IPS-20b (cell line): ENCODE measurements around the gene RITA1.

Experiments used
- H3K27ac ChIP-seq: one replicate; pipeline ENCODE4 v1.5.1; 2013; ENCODE audit warnings: low read length
- H3K27me3 ChIP-seq: 2 replicates; pipeline ENCODE4 v1.6.1; 2013; ENCODE audit warnings: mild to moderate bottlenecking, low read length, inconsistent platforms; ENCODE audit not compliant: insufficient read depth
- H3K36me3 ChIP-seq: 2 replicates; pipeline ENCODE4 v1.6.1; 2013; ENCODE audit warnings: low read depth, mild to moderate bottlenecking, inconsistent platforms, low read length, moderate library complexity; ENCODE audit not compliant: insufficient read depth
- H3K4me1 ChIP-seq: 2 replicates; pipeline ENCODE4 v1.6.1; 2013; ENCODE audit warnings: mild to moderate bottlenecking, control low read depth, inconsistent platforms, low read length, moderate library complexity; ENCODE audit not compliant: insufficient read depth
- H3K4me3 ChIP-seq: 2 replicates; pipeline ENCODE4 v1.5.1; 2013; ENCODE audit warnings: mild to moderate bottlenecking, low read length, inconsistent platforms
- H3K9ac ChIP-seq: 2 replicates; pipeline ENCODE4 v1.6.1; 2013; ENCODE audit warnings: low read depth, mild to moderate bottlenecking, inconsistent platforms, low read length, moderate library complexity
- H3K9me3 ChIP-seq: 2 replicates; pipeline ENCODE4 v1.6.1; 2013; ENCODE audit warnings: mild to moderate bottlenecking, low read depth, low read length, inconsistent platforms; ENCODE audit not compliant: insufficient read depth

RITA1 gene

DNA sequence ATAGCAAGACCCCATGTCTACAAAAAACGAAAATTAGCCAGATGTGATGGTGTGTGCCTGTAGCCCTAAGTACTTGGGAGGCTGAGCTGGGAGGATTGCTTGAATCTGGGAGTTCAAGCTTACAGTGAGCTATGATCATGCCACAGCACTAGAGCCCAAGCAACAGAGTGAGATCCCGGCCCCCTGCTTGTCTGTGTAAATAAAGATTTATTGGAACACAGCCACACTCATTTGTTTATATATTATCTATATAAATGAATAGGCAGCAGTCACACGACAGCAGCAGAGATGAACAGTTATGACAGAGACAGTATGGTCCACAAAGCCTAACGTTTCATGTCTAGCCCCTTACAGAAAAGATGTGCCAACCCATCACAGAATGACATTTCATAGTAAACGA is 15.1 kb upstream of the RITA1 start:
- H3K9ac ChIP-seq: no peak overlapping the region
- H3K4me3 ChIP-seq: no peak overlapping the region
- no peaks in the 10 kb centered on the region for H3K9me3 ChIP-seq
- no peaks in the 10 kb centered on the region for H3K27me3 ChIP-seq
- H3K4me1 ChIP-seq: no peaks in the 10 kb centered on the region
- H3K36me3 ChIP-seq: peaks cover 93% of the 10 kb centered on the region
- H3K27ac ChIP-seq: no peak overlapping the region

DNA sequence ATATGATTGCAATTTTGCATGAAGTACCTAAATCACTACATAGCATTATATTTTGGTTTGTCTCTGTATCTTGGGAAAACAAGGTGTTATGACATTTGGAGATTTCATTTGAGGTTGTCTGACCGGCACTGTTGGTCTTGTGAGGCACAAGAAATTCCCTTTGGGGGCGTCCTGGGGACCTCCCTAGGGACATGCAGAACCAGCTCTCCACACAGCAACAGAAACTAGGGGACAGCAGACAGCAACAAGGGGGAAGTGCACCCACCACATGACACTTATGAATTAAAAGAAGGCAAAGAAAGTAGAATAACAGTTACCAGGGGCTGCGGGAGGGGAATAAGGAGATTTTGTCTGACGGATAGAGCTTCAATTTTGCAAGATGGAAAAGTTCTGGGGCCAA is 14.6 kb upstream of the RITA1 start:
- no peak overlapping the region for H3K27ac ChIP-seq

GRCh38 chr12:113171543-113171942 is 14.0 kb upstream of the RITA1 start:
- peaks cover 89% of the 10 kb centered on the region for H3K36me3 ChIP-seq
- H3K4me1 ChIP-seq: no peaks in the 10 kb centered on the region
- no peak overlapping the region for H3K27ac ChIP-seq
- H3K4me3 ChIP-seq: no peak overlapping the region
- no peaks in the 10 kb centered on the region for H3K9me3 ChIP-seq
- no peaks in the 10 kb centered on the region for H3K27me3 ChIP-seq
- H3K9ac ChIP-seq: no peak overlapping the region

More for the DNA sequence above, 14.6 kb upstream of the RITA1 start:
- Histone ChIP-seq H3K4me1 (no peaks in the 10 kb centered on the region), H3K9ac (no peak overlapping the region), H3K9me3 (no peaks in the 10 kb centered on the region), H3K27me3 (no peaks in the 10 kb centered on the region), H3K4me3 (no peak overlapping the region), H3K36me3 (peaks cover 89% of the 10 kb centered on the region)

GRCh38 chr12:113172185-113172584 is 13.3 kb upstream of the RITA1 start:
- Histone ChIP-seq H3K9me3 (no peaks in the 10 kb centered on the region), H3K36me3 (peaks cover 89% of the 10 kb centered on the region), H3K27ac (no peak overlapping the region), H3K27me3 (no peaks in the 10 kb centered on the region), H3K9ac (no peak overlapping the region), H3K4me3 (no peak overlapping the region), H3K4me1 (no peaks in the 10 kb centered on the region)

DNA sequence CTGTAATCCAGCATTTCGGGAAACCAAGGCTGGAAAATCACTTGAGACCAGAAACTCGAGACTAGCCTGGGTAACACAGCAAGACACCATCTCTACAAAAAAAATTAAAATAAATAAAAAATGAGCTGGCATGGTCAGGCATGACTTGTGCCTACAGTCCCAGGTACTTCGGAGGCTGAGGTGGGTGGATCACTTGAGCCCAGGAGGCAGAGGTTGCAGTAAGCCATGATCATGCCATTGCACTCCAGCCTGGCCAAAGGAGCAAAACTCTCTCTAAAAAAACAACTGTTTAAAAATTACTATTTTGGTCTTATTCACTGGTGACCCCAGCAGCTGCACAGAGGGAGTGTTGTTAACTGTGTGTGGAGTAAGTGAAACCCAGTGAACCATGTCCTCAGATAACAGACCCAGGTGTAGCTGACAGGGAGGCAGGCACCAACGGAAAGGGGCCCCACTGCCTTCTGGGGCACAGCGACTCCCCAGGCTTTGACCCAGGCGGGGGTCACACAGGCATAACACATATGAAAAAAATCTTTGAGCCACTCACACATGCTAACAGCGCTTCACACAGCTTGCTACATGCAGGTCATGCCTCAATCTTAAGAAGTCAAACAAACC is 12.3 kb upstream of the RITA1 start:
- no peak overlapping the region for H3K4me3 ChIP-seq
- no peaks in the 10 kb centered on the region for H3K27me3 ChIP-seq
- H3K9me3 ChIP-seq: no peaks in the 10 kb centered on the region
- no peak overlapping the region for H3K27ac ChIP-seq
- H3K36me3 ChIP-seq: peaks cover 89% of the 10 kb centered on the region
- H3K9ac ChIP-seq: no peak overlapping the region
- no peaks in the 10 kb centered on the region for H3K4me1 ChIP-seq

GRCh38 chr12:113174461-113175384 is 10.8 kb upstream of the RITA1 start:
- Histone ChIP-seq H3K36me3 (peaks cover 92% of the 10 kb centered on the region), H3K9ac (no peak overlapping the region), H3K4me1 (no peaks in the 10 kb centered on the region), H3K9me3 (no peaks in the 10 kb centered on the region), H3K4me3 (no peak overlapping the region), H3K27ac (no peak overlapping the region), H3K27me3 (no peaks in the 10 kb centered on the region)

- H3K27ac ChIP-seq: no peak overlapping the region
- H3K9me3 ChIP-seq: no peaks in the 10 kb centered on the region
- H3K9ac ChIP-seq: no peak overlapping the region
- H3K4me3 ChIP-seq: no peak overlapping the region
- no peaks in the 10 kb centered on the region for H3K27me3 ChIP-seq
- H3K36me3 ChIP-seq: peaks cover 77% of the 10 kb centered on the region
- H3K4me1 ChIP-seq: no peaks in the 10 kb centered on the region
Measured at GRCh38 chr12:113179023-113179422, 6.5 kb upstream of the RITA1 start.

GRCh38 chr12:113180333-113180732 is 5.2 kb upstream of the RITA1 start:
- H3K36me3 ChIP-seq: peaks cover 66% of the 10 kb centered on the region
- H3K9me3 ChIP-seq: no peaks in the 10 kb centered on the region
- no peak overlapping the region for H3K27ac ChIP-seq
- H3K27me3 ChIP-seq: no peaks in the 10 kb centered on the region
- no peak overlapping the region for H3K4me3 ChIP-seq
- no peak overlapping the region for H3K9ac ChIP-seq
- H3K4me1 ChIP-seq: 0 out of 2 replicates have a peak, but pooled peaks cover 3% of the 10 kb centered on the region

- no peak overlapping the region for H3K4me3 ChIP-seq
- H3K4me1 ChIP-seq: 0 out of 2 replicates have a peak, but pooled peaks cover 3% of the 10 kb centered on the region
- no peaks in the 10 kb centered on the region for H3K27me3 ChIP-seq
- H3K36me3 ChIP-seq: peaks cover 55% of the 10 kb centered on the region
- H3K27ac ChIP-seq: no peak overlapping the region
- H3K9me3 ChIP-seq: no peaks in the 10 kb centered on the region
- H3K9ac ChIP-seq: no peak overlapping the region
Measured at GRCh38 chr12:113181975-113182374, 3.5 kb upstream of the RITA1 start.

GRCh38 chr12:113183030-113183589 is 2.4 kb upstream of the RITA1 start:
- no peaks in the 10 kb centered on the region for H3K27me3 ChIP-seq
- H3K9me3 ChIP-seq: no peaks in the 10 kb centered on the region
- H3K4me3 ChIP-seq: no peak overlapping the region
- no peak overlapping the region for H3K9ac ChIP-seq
- H3K27ac ChIP-seq: no peak overlapping the region
- H3K36me3 ChIP-seq: peaks cover 44% of the 10 kb centered on the region
- 0 out of 2 replicates have a peak, but pooled peaks cover 3% of the 10 kb centered on the region for H3K4me1 ChIP-seq

- Histone ChIP-seq H3K36me3 (peaks cover 38% of the 10 kb centered on the region), H3K9ac (peak overlapping the region; percentile 96; the same call in 1 of the 2 replicates), H3K27me3 (no peaks in the 10 kb centered on the region), H3K9me3 (no peaks in the 10 kb centered on the region), H3K4me1 (0 out of 2 replicates have a peak, but pooled peaks cover 3% of the 10 kb centered on the region), H3K27ac (peak overlapping the region; percentile 82), H3K4me3 (peak overlapping the region; percentile 90)
Measured at GRCh38 chr12:113184098-113184899, 1.2 kb upstream of the RITA1 start.
